Upper lobe of left lung (tissue), 4 donors: ENCODE data around the gene NAP1L4.

Source experiments
- POLR2A ChIP-seq, 4 donors: fragments of 450-650 bp; IDR thresholded peaks; one replicate each; pipeline ENCODE4 v1.5.1; 2016 to 2017; ENCODE audit warnings: antibody characterized with exemption in 4 of 4, mild to moderate bottlenecking in 2 of 4
- POLR2AphosphoS5 ChIP-seq, 2 donors: sonication (generic); formaldehyde crosslinking; IDR thresholded peaks; one replicate each; pipeline ENCODE4 v1.5.1; 2017; ENCODE audit warnings: antibody characterized with exemption in 2 of 2
- TF ChIP-seq, protein P1 (sequence below), 6 experiments: fragments of 450-650 bp in 4 of 6; fragments of 200-600 bp in 2 of 6; sonication (generic) in 2 of 6; IDR thresholded peaks; one replicate each; pipeline ENCODE4 v1.5.1; 2016 to 2019; ENCODE audit warnings: antibody characterized with exemption in 6 of 6

GRCh38 chr11:3004481-3004880 lies 12.4 kb upstream of the NAP1L4 start:
- TF ChIP-seq POLR2A (IDR thresholded peaks at IDR 0.05) = no peak
- TF ChIP-seq, protein P1, sequence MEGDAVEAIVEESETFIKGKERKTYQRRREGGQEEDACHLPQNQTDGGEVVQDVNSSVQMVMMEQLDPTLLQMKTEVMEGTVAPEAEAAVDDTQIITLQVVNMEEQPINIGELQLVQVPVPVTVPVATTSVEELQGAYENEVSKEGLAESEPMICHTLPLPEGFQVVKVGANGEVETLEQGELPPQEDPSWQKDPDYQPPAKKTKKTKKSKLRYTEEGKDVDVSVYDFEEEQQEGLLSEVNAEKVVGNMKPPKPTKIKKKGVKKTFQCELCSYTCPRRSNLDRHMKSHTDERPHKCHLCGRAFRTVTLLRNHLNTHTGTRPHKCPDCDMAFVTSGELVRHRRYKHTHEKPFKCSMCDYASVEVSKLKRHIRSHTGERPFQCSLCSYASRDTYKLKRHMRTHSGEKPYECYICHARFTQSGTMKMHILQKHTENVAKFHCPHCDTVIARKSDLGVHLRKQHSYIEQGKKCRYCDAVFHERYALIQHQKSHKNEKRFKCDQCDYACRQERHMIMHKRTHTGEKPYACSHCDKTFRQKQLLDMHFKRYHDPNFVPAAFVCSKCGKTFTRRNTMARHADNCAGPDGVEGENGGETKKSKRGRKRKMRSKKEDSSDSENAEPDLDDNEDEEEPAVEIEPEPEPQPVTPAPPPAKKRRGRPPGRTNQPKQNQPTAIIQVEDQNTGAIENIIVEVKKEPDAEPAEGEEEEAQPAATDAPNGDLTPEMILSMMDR (IDR thresholded peaks at IDR 0.05) = no peak
- TF ChIP-seq POLR2AphosphoS5 (IDR thresholded peaks at IDR 0.05) = no peak
